GM10266 (cell line): ENCODE results near the gene FAM107B.

ENCODE experiments used
- DNase-seq: peaks from one replicate; pipeline ENCODE4 v3.0.0; 2012; ENCODE audit errors: extremely low spot score
- CTCF ChIP-seq: IDR thresholded peaks from 2 replicates; pipeline ENCODE4 v1.5.1; 2012; ENCODE audit warnings: mild to moderate bottlenecking, low read depth; ENCODE audit not compliant: control insufficient read depth, insufficient read depth; ENCODE audit errors: missing control alignments

FAM107B gene

GRCh38 chr10:14670551-14671240 is 104.0 kb downstream of the FAM107B start:
- no peak for DNase-seq
- TF ChIP-seq CTCF, result no peak

GRCh38 chr10:14669576-14669975 is 105.1 kb downstream of the FAM107B start:
- no peak for TF ChIP-seq CTCF
- DNase-seq, result no peak

- no peak for DNase-seq
These were observed 106.9 kb downstream of the FAM107B start for GRCh38 chr10:14667781-14668180.

GRCh38 chr10:14667280-14667679 is 107.4 kb downstream of the FAM107B start:
- TF ChIP-seq CTCF, result no peak
- DNase-seq, result no peak

More at GRCh38 chr10:14667781-14668180, 106.9 kb downstream of the FAM107B start:
- no peak for TF ChIP-seq CTCF

- no peak for DNase-seq
- TF ChIP-seq CTCF, result no peak
These were observed 108.5 kb downstream of the FAM107B start for GRCh38 chr10:14665865-14666857.

- no peak for DNase-seq
- TF ChIP-seq CTCF, result no peak
These were observed 109.4 kb downstream of the FAM107B start for GRCh38 chr10:14665304-14665703.
